ENCODE data around the gene FBLN5.

FBLN5 gene, protein sequence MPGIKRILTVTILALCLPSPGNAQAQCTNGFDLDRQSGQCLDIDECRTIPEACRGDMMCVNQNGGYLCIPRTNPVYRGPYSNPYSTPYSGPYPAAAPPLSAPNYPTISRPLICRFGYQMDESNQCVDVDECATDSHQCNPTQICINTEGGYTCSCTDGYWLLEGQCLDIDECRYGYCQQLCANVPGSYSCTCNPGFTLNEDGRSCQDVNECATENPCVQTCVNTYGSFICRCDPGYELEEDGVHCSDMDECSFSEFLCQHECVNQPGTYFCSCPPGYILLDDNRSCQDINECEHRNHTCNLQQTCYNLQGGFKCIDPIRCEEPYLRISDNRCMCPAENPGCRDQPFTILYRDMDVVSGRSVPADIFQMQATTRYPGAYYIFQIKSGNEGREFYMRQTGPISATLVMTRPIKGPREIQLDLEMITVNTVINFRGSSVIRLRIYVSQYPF

DNA sequence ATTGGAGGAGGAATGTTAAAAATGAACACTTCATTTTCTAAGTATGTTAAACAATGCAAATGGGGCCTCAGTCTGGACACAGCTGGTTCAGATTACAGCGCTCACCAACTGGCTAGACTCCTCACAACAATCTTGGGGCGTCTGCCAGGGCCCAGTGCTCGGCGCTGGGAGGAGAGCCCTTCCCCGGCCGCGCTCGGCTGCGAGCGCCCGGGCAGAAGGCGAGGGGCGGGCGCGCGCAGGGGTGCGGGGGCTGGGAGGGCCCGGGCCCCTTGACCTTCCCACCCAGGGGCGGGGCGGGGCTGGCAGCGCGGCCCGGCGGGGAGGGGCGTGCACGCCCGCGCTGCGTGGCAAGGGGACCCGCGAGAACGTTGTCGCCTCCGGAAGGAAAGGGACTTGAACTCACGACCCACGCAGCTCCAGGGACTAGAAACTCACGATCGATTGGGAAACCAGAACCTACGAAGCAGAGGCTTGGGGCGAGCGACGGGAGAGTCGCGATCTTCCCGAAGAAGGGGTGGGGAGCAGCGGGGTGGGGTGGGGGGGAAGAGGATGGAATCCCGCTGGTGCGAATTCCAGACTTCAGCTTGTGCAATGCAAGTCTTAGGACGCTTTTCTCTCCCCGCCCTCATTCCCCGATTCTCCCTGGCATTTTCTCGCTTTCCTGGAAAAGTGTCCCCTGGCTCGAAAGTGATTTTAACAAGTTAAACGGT is at the start of gene FBLN5:
Gene FBLN5, minus strand, starts transcription at position 220 of the 710 bp plus-strand sequence. CDS start 465 bp downstream, outside the sequence.
- no peak for DNase-seq (ENCODE audit: low read depth in 2 of 2)

DNA sequence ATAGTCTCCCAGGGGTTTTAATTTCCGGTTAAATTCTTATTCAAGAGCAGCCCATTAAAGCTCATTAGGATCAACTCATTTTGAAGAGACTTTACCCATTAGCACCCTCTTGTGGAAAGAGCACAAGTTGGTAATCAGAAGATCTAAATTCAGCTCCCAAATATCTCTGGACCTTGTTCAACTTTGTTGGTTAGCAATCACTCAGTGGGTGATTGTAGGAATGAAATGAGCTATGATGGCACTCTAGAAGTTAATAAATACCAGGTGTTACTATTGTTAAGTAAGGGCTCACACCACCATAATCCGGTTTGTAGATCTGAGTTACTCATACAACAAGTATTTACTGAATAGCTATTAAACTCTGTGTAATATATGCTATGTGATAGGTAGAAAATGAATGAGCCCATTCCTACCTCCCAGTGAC is 49.5 kb upstream of the FBLN5 start:
- no peak for DNase-seq (ENCODE audit: low read depth in 2 of 2)

DNA sequence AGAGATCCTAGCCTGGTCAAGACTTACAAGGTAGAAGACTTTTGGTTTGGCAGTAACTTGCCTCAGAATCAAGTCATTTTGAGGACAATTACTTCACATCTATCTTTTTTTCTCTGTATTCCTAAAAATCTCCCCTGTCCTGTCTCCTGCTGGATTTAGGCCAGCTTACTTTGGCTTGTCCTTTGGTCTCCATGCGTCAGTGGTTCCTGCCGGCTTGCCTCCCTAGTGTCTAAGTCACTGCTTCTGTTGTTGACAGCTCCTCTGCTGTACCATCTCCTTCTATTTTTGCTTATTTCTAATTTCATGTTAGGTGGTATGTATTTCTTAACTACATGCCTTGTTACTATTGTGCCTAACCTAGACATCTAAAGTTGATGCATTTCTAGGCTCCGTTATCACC is 39.7 kb upstream of the FBLN5 start:
- no peak for DNase-seq (ENCODE audit: low read depth in 2 of 2)

DNA sequence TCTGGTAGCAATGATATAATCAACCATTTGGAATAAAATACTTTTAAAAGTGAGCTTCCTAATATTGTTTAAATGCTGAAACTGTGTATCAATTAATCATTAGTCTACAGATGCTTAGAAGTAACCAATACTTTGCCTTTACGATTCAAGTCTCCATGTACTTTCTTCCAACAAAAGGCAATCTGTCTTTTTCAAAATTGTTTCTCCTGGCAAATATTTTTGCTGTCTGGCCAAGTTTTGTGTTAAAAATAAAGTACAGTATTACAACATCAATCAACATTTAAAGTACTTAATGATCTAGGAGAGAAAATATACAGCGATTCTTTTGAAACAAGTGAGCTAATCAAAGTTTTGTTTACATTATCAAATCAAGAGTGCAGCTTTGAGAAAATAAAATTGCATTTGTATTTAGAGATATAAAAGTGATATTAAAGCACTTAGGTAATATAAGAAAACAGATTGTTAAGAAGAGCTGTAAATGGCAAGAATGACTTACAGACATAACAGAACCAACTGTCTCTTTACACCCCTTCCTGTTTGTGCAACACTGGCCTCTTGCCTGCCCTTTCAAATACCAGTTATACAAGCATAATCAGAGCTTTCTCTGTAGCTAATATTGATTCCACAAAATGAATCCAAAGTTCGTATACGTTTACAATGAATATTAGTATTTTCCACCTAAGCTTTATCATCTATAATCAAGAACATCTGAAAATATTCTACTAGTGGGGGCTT is 38.2 kb upstream of the FBLN5 start:
- no peak for DNase-seq (ENCODE audit: low read depth in 2 of 2)

DNA sequence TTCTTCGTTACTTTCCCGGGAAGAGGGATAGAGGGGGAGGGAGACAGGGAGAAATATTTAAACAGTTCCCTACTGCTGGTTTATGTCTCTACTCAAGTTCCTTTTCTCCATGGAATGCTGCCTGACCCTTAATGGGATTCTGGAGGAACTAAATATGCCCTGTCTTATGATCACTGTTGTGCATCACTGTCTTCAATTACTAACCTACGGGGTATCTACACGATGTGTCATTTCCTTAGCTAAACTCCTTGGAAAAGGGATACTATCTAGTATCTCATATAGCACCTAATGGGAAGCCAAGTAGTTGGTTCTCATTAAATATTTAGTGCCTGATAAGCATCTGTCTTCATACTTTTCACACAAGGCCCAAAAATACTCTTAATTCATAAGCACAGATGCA is 37.5 kb upstream of the FBLN5 start:
- no peak for DNase-seq (ENCODE audit: low read depth in 2 of 2)

DNA sequence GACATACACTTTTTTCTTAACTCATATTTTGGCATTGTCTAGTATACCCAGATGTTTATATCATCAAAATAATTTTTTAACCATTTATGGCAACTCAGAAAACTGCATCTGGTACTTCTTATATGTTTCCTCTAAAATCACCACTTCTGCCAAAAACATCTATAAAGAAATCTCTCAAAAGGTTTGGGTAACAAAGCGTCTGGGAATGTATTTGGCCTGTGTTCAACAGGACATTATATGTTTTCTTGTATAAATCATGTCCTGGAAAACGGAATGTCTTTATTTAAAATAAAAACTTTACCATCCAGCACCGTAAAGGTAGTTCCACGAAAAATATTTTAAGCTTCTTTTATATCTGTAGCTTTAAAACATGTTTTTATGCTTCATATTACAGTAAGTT is 36.1 kb upstream of the FBLN5 start:
- DNase-seq (ENCODE audit: low read depth in 2 of 2): no peak

DNA sequence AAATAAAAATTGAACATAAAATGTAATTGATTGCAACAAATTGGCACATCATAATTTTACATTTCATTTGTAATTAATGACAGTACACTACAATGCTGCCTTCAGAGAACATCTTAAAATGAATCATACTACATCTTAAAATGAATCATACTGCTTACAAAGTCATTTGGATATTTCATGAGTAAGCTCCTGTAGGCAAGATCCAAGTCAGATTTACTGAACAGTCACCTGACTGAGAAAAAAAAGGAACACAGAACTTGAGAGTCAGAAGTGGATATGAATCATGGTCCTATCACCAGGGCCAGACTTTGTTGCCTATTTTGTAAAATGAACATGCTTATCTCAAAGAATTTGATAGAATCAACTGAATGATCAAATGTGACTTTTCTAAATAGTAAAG is 32.7 kb upstream of the FBLN5 start:
- no peak for DNase-seq (ENCODE audit: low read depth in 2 of 2)

DNA sequence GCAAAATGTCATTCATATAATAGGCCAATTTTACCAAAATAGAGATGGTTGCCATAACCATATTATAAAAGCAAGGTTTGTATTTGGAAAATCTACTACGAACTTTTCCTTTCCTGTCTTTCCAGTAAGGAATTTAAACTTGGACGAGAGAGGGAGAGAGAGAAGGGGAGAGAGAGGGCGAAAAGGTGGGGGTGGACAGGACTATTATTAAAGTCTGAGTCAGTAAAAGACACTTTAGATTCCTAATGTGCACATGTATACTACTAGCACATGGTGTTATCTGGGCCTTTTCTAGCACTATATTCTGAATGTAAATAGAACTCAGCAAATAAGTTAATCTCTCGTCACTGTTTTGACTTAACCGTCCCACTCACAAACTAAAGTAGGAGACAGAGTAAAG is 30.4 kb upstream of the FBLN5 start:
- no peak for DNase-seq (ENCODE audit: low read depth in 2 of 2)

DNA sequence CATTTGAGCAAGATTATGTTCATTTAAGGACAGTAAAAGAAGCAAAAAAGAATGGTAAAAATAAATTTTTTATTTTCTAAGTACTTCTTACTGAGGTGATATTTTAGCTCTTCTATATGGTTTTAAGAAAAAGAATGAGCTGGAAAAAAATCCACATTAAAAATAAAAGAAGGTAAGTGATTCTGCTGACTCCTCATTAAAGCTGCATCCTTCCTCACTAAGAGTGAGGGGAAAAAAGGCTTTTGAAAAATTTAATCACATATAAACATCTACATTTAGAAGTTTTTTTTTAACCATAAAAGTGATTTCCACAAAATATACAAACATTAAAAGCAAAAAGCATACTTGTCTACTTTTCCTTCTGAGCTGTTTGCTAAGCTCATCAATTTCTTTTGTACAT is 28.3 kb upstream of the FBLN5 start:
- DNase-seq (ENCODE audit: low read depth in 2 of 2): no peak

DNA sequence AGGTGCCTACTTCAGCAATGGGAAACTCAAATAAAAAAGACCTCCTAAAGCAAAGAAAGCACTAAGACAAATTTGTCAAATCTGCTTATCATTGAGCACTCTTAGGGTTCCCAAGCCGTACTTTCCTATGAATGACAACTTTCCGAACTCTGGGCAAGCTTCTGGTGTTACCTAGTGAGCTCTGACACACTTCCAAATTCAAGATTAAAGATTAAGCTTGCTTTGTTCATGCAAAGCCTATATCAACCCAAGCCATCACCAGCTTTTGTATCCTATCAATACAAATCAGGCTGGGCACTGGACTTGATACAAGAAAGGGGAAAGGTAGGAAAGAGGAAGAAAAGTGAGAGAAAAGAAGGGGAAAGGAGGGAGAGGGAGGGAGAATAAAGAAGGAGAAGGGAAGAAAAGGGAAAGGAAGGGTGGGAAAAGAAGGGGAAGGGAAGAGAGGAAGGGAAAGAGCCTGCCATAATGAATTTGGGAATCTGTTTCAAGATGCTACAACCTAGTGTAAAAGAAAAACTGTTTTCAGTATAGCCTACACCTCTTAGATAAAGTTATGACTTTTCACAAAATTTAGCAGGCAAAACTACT is 23.8 kb upstream of the FBLN5 start:
- DNase-seq (ENCODE audit: low read depth in 2 of 2): no peak

DNA sequence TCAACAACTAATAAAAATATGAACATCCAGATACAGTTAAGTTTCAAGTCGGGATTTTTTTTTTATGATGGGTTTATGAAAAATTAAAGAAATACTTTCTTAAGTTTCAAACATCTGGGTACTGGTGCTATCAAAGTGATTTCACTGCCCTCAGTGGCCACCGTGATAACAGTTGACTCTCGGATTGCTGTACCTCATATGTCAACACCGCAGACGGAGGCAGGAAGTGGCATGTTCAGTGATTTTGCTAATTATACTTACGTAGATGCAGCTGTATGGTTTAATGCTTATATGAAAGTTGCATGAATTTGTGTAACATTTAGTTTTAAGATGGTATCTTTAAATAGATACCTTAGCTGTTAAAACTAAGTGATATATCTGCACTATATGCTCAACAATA is 20.8 kb upstream of the FBLN5 start:
- DNase-seq (ENCODE audit: low read depth in 2 of 2): no peak

DNA sequence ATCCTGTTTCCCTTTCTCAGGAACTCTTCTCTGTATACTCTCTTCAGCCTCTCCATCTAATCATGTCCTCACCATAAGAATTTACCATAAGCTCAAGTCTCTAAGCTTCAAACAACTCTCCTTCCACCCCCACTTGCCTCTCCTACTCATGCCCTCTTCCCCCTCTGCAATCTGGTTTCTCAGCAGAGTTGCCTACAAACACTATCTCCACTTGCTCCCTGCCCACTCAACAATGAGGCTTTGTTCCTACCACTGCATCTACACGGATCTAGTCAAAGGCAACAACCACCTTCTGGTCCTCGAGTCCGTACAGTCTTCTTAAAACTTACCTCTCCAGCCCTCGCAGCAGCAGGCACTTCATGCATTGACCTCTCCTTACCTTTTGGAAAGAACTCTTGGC is 17.2 kb upstream of the FBLN5 start:
- no peak for DNase-seq (ENCODE audit: low read depth in 2 of 2)

DNA sequence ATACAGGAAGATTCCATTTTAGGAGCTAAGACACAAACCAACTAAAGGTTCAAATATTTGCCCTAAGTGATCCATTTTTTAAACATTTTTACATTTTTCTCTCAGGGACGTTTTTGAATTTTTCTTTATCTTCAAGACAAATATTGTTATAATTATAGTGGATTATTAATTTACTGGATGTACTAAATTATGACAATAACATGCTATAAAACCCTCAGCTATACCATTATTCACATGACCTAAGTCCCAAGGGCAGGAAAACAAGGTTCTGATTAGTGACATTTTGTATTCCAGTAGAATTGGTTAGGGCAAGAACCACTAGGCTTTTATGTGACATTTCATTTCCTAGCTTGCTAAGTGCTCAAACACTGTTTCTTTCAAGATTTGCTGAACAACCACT is 16.5 kb upstream of the FBLN5 start:
- no peak for DNase-seq (ENCODE audit: low read depth in 2 of 2)

DNA sequence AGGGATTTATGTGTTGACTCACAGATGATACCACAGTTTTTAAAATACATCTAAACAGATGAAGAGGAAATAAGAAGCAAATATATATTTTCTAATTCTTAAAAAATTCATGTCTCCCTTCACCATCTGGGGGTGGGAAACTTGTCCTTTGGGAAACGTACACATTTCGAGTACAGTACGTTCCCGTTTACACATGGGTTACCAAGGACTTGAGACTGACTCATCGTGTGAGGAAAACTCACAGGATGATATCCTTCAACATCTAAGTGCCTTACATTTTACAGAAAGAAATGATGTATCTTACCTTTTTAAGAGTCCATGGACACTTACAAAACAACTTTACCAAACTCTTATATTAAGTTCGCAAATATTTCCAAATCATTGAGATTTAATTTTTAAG is 16.0 kb upstream of the FBLN5 start:
- no peak for DNase-seq (ENCODE audit: low read depth in 2 of 2)

DNA sequence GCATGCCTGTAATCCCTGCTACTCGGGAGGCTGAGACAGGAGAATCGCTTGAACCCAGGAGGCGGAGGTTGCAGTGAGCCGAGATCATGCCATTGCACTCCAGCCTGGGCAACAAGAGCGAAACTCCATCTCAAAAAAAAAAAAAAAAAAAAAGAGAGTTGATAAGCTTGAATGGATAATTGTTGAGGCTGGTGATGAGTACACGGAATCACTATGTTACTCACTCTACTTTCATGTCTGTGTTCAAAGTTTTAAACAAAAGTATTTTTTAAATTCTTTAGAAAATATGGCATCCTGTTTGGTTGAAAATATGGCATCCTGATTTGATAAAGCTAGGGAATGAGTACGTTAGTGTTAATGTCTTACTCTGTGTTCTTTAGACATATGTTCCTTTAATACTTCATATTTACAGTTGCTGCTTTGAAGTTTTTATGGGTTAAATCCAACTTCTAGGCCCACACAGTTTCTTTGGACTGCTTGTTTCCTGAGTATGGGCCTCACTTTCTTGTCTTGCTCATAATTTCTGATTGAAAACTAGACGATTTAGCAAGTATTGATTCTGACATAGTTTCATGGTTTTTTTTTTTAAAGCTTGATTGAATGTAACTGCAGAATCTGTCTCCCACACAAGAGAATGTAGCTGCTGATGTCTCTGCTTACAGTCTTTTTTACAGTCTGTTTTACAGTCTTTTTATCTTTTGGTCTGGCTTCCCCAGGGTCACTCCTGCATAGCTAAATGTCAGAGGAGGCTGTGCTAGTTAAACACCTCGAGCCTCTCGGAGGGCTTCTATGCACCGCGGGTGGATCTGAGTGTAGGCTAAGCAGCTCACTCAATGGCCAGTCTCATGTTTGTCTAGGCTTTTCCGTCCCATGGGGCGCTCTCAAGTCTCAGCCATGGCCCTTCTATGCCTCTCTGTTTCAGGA is 14.1 kb upstream of the FBLN5 start:
- DNase-seq (ENCODE audit: low read depth in 2 of 2): no peak

DNA sequence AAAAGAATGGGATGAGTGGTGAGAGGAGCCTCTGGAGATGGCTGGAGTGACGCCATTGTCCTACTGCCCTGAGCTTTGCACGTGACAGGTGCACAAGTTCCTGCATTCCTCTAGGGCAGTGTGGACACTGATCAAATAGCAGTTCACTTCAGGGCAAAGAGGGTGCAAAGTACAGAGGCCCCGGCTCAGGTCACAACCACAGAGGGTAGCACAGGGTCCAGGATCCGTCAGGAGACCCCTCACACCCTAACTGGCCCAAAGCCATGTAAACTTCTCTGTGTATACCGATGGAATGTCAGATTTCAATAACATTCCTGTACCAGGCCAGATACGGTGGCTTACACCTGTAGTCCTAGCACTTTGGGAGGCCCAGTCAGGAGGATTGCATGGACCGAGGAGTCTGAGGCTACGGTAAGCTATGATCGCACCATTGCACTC is 10.4 kb upstream of the FBLN5 start:
- DNase-seq (ENCODE audit: low read depth in 2 of 2): no peak

DNA sequence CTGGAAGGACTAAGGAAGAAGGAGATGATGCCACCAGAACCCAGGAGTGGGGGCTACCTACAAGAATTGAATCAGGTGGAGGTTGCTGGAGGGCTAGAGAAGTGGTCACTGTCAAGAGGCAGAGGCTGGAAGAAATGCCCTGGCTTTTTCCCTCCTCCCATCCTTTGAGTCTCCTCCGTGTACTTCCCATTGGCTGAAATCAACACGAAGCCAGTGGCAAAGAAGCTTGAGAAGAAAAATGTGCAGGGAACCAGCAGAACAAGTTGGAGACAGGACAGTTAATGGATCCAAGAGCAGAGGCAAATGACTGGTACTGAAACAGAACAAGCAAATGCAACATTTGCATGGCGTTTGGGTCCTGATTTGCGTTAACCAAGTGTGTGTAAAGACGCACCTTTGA is 9.1 kb upstream of the FBLN5 start:
- DNase-seq (ENCODE audit: low read depth in 2 of 2): no peak

DNA sequence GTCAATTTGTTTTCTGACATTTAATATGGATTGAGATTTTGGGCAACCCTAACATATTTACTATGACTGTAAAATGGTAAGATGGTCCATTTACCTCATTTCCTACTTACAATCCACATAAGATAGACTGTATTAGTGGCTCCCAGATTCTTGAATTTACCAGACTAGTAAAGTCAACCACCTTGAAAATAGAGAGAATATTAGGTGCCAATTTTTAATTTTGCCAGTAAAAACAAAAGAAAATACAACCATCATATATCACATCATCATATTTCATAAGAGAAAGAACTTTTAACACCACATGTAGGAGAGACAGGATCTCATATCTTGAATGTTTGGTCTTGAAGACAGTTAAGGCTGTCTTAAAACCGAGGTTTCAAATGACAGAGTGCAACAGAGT is 7.7 kb upstream of the FBLN5 start:
- DNase-seq (ENCODE audit: low read depth in 2 of 2): no peak

DNA sequence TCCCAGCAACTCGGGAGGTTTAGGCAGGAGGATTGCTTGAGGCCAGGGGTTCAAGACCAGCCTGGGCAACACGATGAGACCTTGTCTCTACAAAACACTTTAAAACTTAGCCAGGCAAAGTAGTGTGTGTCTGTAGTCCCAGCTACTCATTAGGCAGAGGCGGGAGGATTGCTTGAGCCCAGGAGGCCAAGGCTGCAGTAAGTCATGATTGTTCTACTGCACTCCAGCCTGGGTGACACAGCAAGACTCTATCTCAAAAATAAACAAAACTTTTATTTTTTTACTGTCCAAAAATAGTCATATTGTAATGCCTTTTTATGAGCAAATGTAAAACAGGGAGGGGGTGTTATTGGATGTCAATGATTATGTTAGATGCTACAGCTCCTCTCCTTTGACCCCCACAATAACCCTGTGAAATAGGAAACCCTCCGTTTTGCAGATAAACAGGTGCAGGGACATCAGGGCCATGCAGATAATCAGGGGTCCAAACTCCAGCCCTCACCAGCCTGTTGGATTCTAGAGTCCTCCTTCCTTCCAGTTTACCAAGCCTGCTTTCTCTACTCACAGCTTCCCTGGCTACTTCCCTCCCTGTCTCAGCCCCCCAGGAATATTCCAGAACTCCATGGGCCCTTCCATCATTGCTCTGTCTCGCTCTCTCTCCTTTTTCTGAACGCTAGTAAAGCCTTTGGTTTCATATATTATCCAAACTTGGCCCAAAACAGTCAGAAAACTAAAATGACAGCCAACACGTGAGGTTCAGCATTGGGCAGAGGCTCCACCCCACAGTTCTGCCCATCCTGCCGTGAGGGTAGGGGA is 5.9 kb upstream of the FBLN5 start:
- DNase-seq (ENCODE audit: low read depth in 2 of 2): no peak
